ENCODE data around the gene PRUNE2. TPM values are rescaled to one million over a fixed set of nuclear protein-coding genes. Genes with fewer than 3 reads are reported as not detected.

Gene PRUNE2
- polyA plus RNA-seq, 1 of the 3 experiments (the other 2 are of a cell fraction) = 13.0 TPM

DNA sequence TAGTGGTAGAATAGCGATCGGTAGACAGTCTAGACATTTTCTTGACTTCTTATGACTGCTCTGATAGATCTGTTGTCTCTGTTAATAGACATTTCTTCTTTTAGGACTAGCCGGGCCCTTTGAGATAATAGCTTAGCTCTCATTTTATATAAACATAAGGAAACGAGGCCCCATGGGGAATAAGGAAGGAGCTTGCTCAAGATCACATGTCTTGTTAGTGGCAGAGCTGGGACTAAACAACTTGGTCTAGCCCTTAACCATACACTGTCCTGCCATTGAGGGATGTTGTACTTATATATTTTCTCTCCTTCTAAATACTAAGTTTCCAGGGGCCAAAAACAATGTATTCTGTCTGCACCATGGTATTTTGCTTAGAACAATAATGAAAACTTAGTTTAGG is 306.9 kb downstream of the PRUNE2 start:
- no peaks in the 10 kb centered on the region for H3K9me2 ChIP-seq
- no peaks in the 10 kb centered on the region for H4K20me1 ChIP-seq (ENCODE audit: insufficient read depth)
- no peak for DNase-seq
- WGBS (ENCODE audit: low lambda C conversion rate) = 3% methylated on average over 4 of the region's 4 CpGs
- H3K27ac ChIP-seq (ENCODE audit: low read depth in 2 of 2, low read length in 1 of 2) = no peak overlapping the region
- TF ChIP-seq ELF1 (IDR thresholded peaks at IDR 0.05) (no peak), MEF2A (IDR thresholded peaks at IDR 0.05; ENCODE audit: borderline replicate concordance, low read depth) (no peak), NRF1 (IDR thresholded peaks at IDR 0.05; ENCODE audit: low read depth, low read length) (no peak), SIN3A (IDR thresholded peaks at IDR 0.05; ENCODE audit: borderline replicate concordance, low read depth, low read length) (no peak), YY1 (IDR thresholded peaks at IDR 0.05; ENCODE audit: low read depth) (no peak)
- TF ChIP-seq, protein P1, sequence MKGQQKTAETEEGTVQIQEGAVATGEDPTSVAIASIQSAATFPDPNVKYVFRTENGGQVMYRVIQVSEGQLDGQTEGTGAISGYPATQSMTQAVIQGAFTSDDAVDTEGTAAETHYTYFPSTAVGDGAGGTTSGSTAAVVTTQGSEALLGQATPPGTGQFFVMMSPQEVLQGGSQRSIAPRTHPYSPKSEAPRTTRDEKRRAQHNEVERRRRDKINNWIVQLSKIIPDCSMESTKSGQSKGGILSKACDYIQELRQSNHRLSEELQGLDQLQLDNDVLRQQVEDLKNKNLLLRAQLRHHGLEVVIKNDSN (IDR thresholded peaks at IDR 0.05; ENCODE audit: borderline replicate concordance, low read depth) = no peak
- no peak overlapping the region for H2AFZ ChIP-seq (ENCODE audit: low read depth)
- no peaks in the 10 kb centered on the region for H3K36me3 ChIP-seq (replicated peaks in 1 of 2; ENCODE audit: control insufficient read depth in 1 of 2, insufficient read depth in 2 of 2, low read length in 1 of 2)
- no peak overlapping the region for H3K4me2 ChIP-seq
- POLR2A ChIA-PET = no interaction called here
- no peaks in the 10 kb centered on the region for H3K79me2 ChIP-seq (ENCODE audit: insufficient read depth)
- H3K4me1 ChIP-seq (ENCODE audit: control insufficient read depth in 1 of 2, insufficient read depth in 2 of 2, low read depth in 1 of 2, low read length in 1 of 2) = no peaks in the 10 kb centered on the region
- no peak overlapping the region for H3K9ac ChIP-seq
- CTCF ChIA-PET = no interaction called here
- no peaks in the 10 kb centered on the region for H3K9me3 ChIP-seq
- H3F3A ChIP-seq (replicated peaks; ENCODE audit: insufficient read depth) = no peaks in the 10 kb centered on the region
- peaks cover 70% of the 10 kb centered on the region; the same call in 1 of the 2 replicates for H3K27me3 ChIP-seq (ENCODE audit: insufficient read depth)
- no peak overlapping the region for H3K4me3 ChIP-seq (ENCODE audit: low read depth in 2 of 2, low read length in 1 of 2)

DNA sequence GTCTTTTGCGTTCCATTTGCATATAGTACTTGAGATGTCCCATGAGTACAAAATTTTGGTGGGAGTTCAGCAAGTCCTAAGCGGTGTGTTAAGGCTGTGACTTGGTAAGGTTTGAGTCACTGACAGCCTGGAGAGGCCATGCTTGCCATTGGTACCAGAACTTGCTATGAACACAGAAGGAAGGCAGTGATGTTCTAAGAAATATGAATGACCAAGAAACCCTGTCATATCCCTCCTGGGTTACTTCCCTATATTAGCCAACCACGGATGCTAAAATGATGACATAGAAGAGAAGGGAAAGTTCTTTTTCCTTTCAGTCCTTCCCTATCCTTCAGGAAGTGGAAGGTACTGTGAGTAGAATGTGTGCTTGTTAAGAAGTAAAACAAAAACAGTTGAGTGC is 310.3 kb downstream of the PRUNE2 start:
- H3K9me2 ChIP-seq = no peaks in the 10 kb centered on the region
- no peak overlapping the region for H2AFZ ChIP-seq (ENCODE audit: low read depth)
- H3F3A ChIP-seq (replicated peaks; ENCODE audit: insufficient read depth) = no peaks in the 10 kb centered on the region
- TF ChIP-seq, protein P2, sequence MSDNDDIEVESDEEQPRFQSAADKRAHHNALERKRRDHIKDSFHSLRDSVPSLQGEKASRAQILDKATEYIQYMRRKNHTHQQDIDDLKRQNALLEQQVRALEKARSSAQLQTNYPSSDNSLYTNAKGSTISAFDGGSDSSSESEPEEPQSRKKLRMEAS (IDR thresholded peaks at IDR 0.05; ENCODE audit: low read depth) = no peak
- CTCF ChIA-PET = no interaction called here
- no peaks in the 10 kb centered on the region for H3K36me3 ChIP-seq (replicated peaks in 1 of 2; ENCODE audit: control insufficient read depth in 1 of 2, insufficient read depth in 2 of 2, low read length in 1 of 2)
- no peak overlapping the region for H3K4me2 ChIP-seq
- H3K27ac ChIP-seq (ENCODE audit: low read depth in 2 of 2, low read length in 1 of 2) = no peak overlapping the region
- POLR2A ChIA-PET = no interaction called here
- no peaks in the 10 kb centered on the region for H3K4me1 ChIP-seq (ENCODE audit: control insufficient read depth in 1 of 2, insufficient read depth in 2 of 2, low read depth in 1 of 2, low read length in 1 of 2)
- H4K20me1 ChIP-seq (ENCODE audit: insufficient read depth) = no peaks in the 10 kb centered on the region
- no peaks in the 10 kb centered on the region for H3K9me3 ChIP-seq
- H3K4me3 ChIP-seq (ENCODE audit: low read depth in 2 of 2, low read length in 1 of 2) = no peak overlapping the region
- no peak overlapping the region for H3K9ac ChIP-seq
- H3K79me2 ChIP-seq (ENCODE audit: insufficient read depth) = no peaks in the 10 kb centered on the region
- no peak for DNase-seq
- peaks cover 70% of the 10 kb centered on the region for H3K27me3 ChIP-seq (ENCODE audit: insufficient read depth)
- 14% methylated on average over 3 of the region's 3 CpGs for WGBS (ENCODE audit: low lambda C conversion rate)

DNA sequence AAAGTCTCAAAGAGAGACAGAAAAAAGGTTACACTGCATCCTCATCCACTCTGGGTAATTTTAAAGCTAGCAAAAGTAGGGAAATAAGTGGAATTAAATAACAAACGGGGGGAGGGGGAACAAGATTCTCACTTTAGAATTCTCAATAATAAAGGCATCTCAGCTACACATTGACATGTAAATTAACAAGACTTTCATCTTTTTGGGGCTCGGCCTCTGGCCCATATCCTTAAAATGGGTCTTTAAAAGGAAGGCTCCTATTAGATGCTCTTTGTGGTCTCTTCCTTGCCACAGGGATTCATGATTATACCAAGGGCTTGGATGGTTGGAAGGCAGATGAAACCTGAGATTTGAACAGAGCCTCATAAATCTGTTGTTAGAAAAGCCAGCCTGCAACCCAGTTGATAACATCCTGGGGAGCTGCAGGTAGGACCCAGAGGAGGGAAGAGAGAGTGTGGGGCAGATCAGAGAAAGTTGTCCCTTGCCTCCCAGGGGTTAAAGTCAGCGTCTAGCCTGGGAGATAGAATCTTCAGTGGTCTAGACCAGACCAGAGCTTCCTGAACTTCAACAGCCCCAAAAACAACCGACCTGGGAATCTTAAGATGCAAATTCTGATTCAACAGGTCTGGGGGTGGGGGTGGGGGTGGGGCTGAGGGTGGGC is 311.0 kb downstream of the PRUNE2 start:
- DNase-seq = no peak
- WGBS (ENCODE audit: low lambda C conversion rate) = 4% methylated on average over 4 of the region's 4 CpGs
- no peaks in the 10 kb centered on the region for H4K20me1 ChIP-seq (ENCODE audit: insufficient read depth)
- CTCF ChIA-PET = no interaction called here
- no peak overlapping the region for H3K4me3 ChIP-seq (ENCODE audit: low read depth in 2 of 2, low read length in 1 of 2)
- H3K27me3 ChIP-seq (ENCODE audit: insufficient read depth) = peaks cover 64% of the 10 kb centered on the region
- H3K4me1 ChIP-seq (ENCODE audit: control insufficient read depth in 1 of 2, insufficient read depth in 2 of 2, low read depth in 1 of 2, low read length in 1 of 2) = no peaks in the 10 kb centered on the region
- H3K27ac ChIP-seq (ENCODE audit: low read depth in 2 of 2, low read length in 1 of 2) = no peak overlapping the region
- H3K9me3 ChIP-seq = no peaks in the 10 kb centered on the region
- H3K36me3 ChIP-seq (replicated peaks in 1 of 2; ENCODE audit: control insufficient read depth in 1 of 2, insufficient read depth in 2 of 2, low read length in 1 of 2) = no peaks in the 10 kb centered on the region
- no peaks in the 10 kb centered on the region for H3F3A ChIP-seq (replicated peaks; ENCODE audit: insufficient read depth)
- H3K9ac ChIP-seq = no peak overlapping the region
- H3K4me2 ChIP-seq = no peak overlapping the region
- H2AFZ ChIP-seq (ENCODE audit: low read depth) = no peak overlapping the region
- POLR2A ChIA-PET = no interaction called here
- no peaks in the 10 kb centered on the region for H3K9me2 ChIP-seq
- no peaks in the 10 kb centered on the region for H3K79me2 ChIP-seq (ENCODE audit: insufficient read depth)
- TF ChIP-seq RFX5 (IDR thresholded peaks at IDR 0.05; ENCODE audit: low read length) = no peak
- no peak for TF ChIP-seq RAD21 (IDR thresholded peaks at IDR 0.05; ENCODE audit: low read length)
- TF ChIP-seq, protein P3, sequence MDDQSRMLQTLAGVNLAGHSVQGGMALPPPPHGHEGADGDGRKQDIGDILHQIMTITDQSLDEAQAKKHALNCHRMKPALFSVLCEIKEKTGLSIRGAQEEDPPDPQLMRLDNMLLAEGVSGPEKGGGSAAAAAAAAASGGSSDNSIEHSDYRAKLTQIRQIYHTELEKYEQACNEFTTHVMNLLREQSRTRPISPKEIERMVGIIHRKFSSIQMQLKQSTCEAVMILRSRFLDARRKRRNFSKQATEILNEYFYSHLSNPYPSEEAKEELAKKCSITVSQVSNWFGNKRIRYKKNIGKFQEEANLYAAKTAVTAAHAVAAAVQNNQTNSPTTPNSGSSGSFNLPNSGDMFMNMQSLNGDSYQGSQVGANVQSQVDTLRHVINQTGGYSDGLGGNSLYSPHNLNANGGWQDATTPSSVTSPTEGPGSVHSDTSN (IDR thresholded peaks at IDR 0.05) = no peak
- no peak for TF ChIP-seq TCF12 (IDR thresholded peaks at IDR 0.05)
- TF ChIP-seq, protein P4, sequence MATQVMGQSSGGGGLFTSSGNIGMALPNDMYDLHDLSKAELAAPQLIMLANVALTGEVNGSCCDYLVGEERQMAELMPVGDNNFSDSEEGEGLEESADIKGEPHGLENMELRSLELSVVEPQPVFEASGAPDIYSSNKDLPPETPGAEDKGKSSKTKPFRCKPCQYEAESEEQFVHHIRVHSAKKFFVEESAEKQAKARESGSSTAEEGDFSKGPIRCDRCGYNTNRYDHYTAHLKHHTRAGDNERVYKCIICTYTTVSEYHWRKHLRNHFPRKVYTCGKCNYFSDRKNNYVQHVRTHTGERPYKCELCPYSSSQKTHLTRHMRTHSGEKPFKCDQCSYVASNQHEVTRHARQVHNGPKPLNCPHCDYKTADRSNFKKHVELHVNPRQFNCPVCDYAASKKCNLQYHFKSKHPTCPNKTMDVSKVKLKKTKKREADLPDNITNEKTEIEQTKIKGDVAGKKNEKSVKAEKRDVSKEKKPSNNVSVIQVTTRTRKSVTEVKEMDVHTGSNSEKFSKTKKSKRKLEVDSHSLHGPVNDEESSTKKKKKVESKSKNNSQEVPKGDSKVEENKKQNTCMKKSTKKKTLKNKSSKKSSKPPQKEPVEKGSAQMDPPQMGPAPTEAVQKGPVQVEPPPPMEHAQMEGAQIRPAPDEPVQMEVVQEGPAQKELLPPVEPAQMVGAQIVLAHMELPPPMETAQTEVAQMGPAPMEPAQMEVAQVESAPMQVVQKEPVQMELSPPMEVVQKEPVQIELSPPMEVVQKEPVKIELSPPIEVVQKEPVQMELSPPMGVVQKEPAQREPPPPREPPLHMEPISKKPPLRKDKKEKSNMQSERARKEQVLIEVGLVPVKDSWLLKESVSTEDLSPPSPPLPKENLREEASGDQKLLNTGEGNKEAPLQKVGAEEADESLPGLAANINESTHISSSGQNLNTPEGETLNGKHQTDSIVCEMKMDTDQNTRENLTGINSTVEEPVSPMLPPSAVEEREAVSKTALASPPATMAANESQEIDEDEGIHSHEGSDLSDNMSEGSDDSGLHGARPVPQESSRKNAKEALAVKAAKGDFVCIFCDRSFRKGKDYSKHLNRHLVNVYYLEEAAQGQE (IDR thresholded peaks at IDR 0.05; ENCODE audit: low read depth, low read length) = no peak
- no peak for TF ChIP-seq GABPA (IDR thresholded peaks at IDR 0.05; ENCODE audit: low read depth)
- TF ChIP-seq, protein P5, sequence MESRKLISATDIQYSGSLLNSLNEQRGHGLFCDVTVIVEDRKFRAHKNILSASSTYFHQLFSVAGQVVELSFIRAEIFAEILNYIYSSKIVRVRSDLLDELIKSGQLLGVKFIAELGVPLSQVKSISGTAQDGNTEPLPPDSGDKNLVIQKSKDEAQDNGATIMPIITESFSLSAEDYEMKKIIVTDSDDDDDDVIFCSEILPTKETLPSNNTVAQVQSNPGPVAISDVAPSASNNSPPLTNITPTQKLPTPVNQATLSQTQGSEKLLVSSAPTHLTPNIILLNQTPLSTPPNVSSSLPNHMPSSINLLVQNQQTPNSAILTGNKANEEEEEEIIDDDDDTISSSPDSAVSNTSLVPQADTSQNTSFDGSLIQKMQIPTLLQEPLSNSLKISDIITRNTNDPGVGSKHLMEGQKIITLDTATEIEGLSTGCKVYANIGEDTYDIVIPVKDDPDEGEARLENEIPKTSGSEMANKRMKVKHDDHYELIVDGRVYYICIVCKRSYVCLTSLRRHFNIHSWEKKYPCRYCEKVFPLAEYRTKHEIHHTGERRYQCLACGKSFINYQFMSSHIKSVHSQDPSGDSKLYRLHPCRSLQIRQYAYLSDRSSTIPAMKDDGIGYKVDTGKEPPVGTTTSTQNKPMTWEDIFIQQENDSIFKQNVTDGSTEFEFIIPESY (IDR thresholded peaks at IDR 0.05; ENCODE audit: borderline replicate concordance, low read depth) = no peak
